Peyer's patch (tissue), 4 donors: ENCODE measurements around the gene TSR2. TPM values are rescaled to one million over a fixed set of nuclear protein-coding genes. Genes with fewer than 3 reads are reported as not detected.

Experiments used
- DNase-seq, 3 donors: peaks; one replicate each; pipeline ENCODE4 v3.0.0-alpha.2; 2017 to 2019
- H3K27ac ChIP-seq, 4 donors: fragments of 200-600 bp; sonication (generic); one replicate each; pipeline ENCODE4 v1.5.1; 2016 to 2019
- H3K27me3 ChIP-seq, 2 donors: fragments of 200-600 bp; sonication (generic); one replicate each; pipeline ENCODE4 v1.5.1; 2019
- H3K36me3 ChIP-seq, 3 donors: fragments of 200-600 bp; sonication (generic); one replicate each; pipeline ENCODE4 v1.5.1; 2016 to 2019
- H3K4me1 ChIP-seq, 4 donors: fragments of 200-600 bp; sonication (generic); one replicate each; pipeline ENCODE4 v1.5.1; 2016 to 2019
- H3K4me3 ChIP-seq, 4 donors: fragments of 200-600 bp; sonication (generic); 1 replicate in 3 of 4; 2 replicates in 1 of 4; pipeline ENCODE4 v1.5.1; 2016 to 2019; ENCODE audit warnings: mild to moderate bottlenecking in 1 of 4
- H3K9me3 ChIP-seq, 4 donors: fragments of 200-600 bp; sonication (generic); one replicate each; pipeline ENCODE4 v1.5.1; 2016 to 2019; ENCODE audit warnings: mild to moderate bottlenecking in 1 of 4
- CTCF ChIP-seq, 6 experiments: fragments of 450-650 bp in 4 of 6; fragments of 200-600 bp in 2 of 6; sonication (generic) in 1 of 6; IDR thresholded peaks; one replicate each; pipeline ENCODE4 v1.5.1; 2017 to 2019; ENCODE audit warnings: antibody characterized with exemption in 6 of 6, mild to moderate bottlenecking in 3 of 6, moderate library complexity in 1 of 6
- POLR2A ChIP-seq, 2 donors: fragments of 450-650 bp; IDR thresholded peaks; one replicate each; pipeline ENCODE4 v1.5.1; 2017; ENCODE audit warnings: antibody characterized with exemption in 2 of 2, mild to moderate bottlenecking in 2 of 2, moderate library complexity in 2 of 2
- total RNA-seq, 4 donors: library from RNA; depleted of rRNA; stranded (reverse); fragments of >200 nt; gene quantifications; one replicate each; pipeline ENCODE4 v1.1.0, GENCODE V29; 2016

The TSR2 gene
- total RNA-seq, 4 donors from 2014 or later = 7.9 to 38.8 (median 15.0) TPM

DNA sequence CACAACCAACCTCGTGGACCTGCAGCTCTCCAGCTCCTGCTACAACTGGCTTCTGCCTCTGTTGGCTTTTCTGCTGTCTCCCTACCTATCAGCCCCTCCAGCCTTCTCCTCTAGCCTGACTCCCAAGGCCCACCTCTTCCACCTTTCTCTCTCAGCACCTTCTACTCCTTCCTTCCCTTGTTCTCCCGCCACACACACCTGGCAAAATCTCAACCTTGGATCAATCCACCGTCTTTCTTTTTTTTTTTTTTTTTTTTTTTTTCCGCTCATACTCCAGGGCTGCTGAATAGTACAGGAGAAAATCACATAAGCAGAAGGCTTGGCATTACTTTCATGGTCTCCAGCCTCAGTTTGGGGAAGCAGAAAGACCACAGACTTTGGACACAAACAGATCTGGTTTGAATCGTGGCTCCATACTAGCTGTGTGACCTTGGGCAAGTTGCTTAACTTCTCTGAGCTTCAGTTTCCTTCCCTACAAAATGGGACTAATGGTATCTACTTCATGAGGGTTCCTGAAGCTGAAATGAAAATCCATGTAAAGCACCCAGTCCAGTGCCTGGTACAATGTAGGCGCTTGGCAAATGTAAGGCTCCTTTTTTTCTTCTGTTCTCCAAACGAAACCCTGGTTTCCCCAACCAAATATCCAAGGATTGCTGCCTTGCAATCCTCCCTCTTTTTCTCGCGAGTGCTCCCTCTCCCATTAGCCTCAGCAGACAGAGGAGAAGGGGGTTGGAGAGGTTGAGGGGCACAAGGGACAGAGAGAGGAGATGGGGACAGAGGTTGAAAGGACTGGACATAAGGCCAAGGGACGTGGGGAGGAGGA, 54.2 kb downstream of the TSR2 start:
- no peaks in the 10 kb centered on the region for H3K9me3 ChIP-seq
- DNase-seq = no peak
- no peaks in the 10 kb centered on the region for H3K4me1 ChIP-seq
- H3K36me3 ChIP-seq = no peaks in the 10 kb centered on the region
- TF ChIP-seq POLR2A (IDR thresholded peaks at IDR 0.05) = no peak
- TF ChIP-seq CTCF (IDR thresholded peaks at IDR 0.05) = no peak
- peak overlapping the region; percentile 43 to 66 (median 58) for H3K4me3 ChIP-seq
- H3K27me3 ChIP-seq = no peaks in the 10 kb centered on the region
- H3K27ac ChIP-seq = peak overlapping the region in 1 of 4 donors; percentile 69

Other genes with a start within 250 kb of the TSR2 start
- under 1 TPM; 0.18 to 0.83 (median 0.53) TPM for gene WNK3, start 82.4 kb upstream of the TSR2 start, total RNA-seq
- 1 to 10 TPM in 3 of 4 donors, under 1 TPM in 1; 0.88 to 9.9 (median 4.7) TPM for gene FGD1, start 55.8 kb downstream of the TSR2 start, total RNA-seq
- 10 to 100 TPM; 31.0 to 47.2 (median 38.2) TPM for gene GNL3L, start 89.8 kb downstream of the TSR2 start, total RNA-seq